ENCODE data around the gene LAMB3.

LAMB3 gene

DNA sequence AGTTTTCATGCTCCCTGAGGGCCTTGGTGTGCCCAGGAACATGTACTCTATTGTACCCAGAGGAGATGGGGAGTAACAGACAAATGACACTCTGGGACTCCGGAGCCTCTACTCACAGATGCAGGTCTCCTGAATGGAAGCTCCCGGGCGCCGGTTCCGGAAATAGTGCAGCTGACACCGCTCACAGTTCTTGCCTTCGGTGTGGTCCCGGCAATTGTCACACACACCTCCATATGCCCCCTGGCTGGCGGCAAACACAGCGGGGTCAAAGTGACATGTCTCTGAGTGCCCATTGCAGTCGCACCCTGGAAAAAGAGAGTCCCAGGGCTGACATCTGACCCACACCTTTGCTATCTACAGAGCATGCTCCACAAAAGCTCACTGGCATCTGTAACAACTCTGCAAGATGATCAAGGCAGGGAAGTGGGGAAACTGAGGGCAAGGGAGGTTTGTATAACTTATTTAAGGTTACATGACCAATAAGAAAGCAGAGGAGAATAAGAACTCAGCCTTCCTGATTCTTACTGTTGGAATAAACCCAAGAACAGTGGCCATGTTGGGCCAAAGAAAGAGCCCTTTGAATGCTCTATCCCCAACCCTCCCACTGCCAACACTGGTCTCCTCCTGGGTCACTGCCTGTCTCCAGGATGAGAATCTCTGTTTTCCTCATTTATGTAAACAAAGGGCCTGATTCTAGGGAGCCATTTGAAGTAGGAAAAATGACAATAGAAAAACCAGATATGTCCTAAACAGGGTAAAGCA lies 22.4 kb downstream of the LAMB3 start:
- Histone ChIP-seq H3K27ac (ENCODE audit: low read depth, low read length) (no peak overlapping the region), H3K4me1 (ENCODE audit: control insufficient read depth, insufficient read depth, low read length) (peaks cover 15% of the 10 kb centered on the region), H3K36me3 (ENCODE audit: control insufficient read depth, insufficient read depth, low read length) (no peaks in the 10 kb centered on the region)

GRCh38 chr1:209628618-209629299 lies 23.5 kb downstream of the LAMB3 start:
- Histone ChIP-seq H3K27ac (ENCODE audit: low read depth, low read length) (no peak overlapping the region), H3K36me3 (ENCODE audit: control insufficient read depth, insufficient read depth, low read length) (no peaks in the 10 kb centered on the region), H3K9ac (ENCODE audit: low read depth, low read length) (no peak overlapping the region), H3K9me3 (ENCODE audit: control insufficient read depth, insufficient read depth, low read length) (no peaks in the 10 kb centered on the region), H3K4me1 (ENCODE audit: control insufficient read depth, insufficient read depth, low read length) (peaks cover 15% of the 10 kb centered on the region), H3K4me3 (ENCODE audit: low read depth, low read length) (no peak overlapping the region), H3K27me3 (ENCODE audit: control insufficient read depth, insufficient read depth, low read length) (no peaks in the 10 kb centered on the region)

More for the DNA sequence above, 22.4 kb downstream of the LAMB3 start:
- H3K4me3 ChIP-seq (ENCODE audit: low read depth, low read length): no peak overlapping the region
- no peak overlapping the region for H3K9ac ChIP-seq (ENCODE audit: low read depth, low read length)
- no peaks in the 10 kb centered on the region for H3K9me3 ChIP-seq (ENCODE audit: control insufficient read depth, insufficient read depth, low read length)
- H3K27me3 ChIP-seq (ENCODE audit: control insufficient read depth, insufficient read depth, low read length): no peaks in the 10 kb centered on the region

DNA sequence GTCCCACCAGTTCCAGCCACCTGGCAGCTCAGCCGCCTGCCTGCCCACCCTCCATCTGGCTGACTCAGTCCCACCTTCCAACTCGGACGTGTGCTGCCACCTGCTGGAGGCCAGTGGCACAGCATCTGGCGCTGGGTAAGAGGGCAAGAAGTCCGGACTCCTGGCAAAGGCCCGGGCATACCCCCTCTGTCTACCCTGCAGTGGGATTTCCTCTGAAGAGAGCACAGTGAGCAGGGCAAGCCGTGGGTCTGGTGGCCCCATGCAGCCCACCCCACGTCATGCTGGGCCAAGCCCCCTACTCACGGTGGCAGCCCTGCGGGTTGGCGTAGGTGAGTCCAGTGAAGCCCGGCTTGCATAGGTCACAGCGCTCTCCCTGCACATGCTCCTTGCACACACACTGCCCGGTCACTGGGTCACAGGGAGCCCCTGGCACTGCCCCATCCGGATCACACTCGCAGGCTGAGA lies 24.5 kb downstream of the LAMB3 start:
- no peaks in the 10 kb centered on the region for H3K27me3 ChIP-seq (ENCODE audit: control insufficient read depth, insufficient read depth, low read length)
- no peak overlapping the region for H3K27ac ChIP-seq (ENCODE audit: low read depth, low read length)
- H3K4me1 ChIP-seq (ENCODE audit: control insufficient read depth, insufficient read depth, low read length): peaks cover 15% of the 10 kb centered on the region
- H3K36me3 ChIP-seq (ENCODE audit: control insufficient read depth, insufficient read depth, low read length): no peaks in the 10 kb centered on the region
- no peak overlapping the region for H3K4me3 ChIP-seq (ENCODE audit: low read depth, low read length)
- H3K9ac ChIP-seq (ENCODE audit: low read depth, low read length): no peak overlapping the region
- H3K9me3 ChIP-seq (ENCODE audit: control insufficient read depth, insufficient read depth, low read length): no peaks in the 10 kb centered on the region

- H3K4me1 ChIP-seq (ENCODE audit: control insufficient read depth, insufficient read depth, low read length): peaks cover 15% of the 10 kb centered on the region
- no peak overlapping the region for H3K27ac ChIP-seq (ENCODE audit: low read depth, low read length)
- H3K4me3 ChIP-seq (ENCODE audit: low read depth, low read length): no peak overlapping the region
- no peak overlapping the region for H3K9ac ChIP-seq (ENCODE audit: low read depth, low read length)
- no peaks in the 10 kb centered on the region for H3K36me3 ChIP-seq (ENCODE audit: control insufficient read depth, insufficient read depth, low read length)
- H3K27me3 ChIP-seq (ENCODE audit: control insufficient read depth, insufficient read depth, low read length): no peaks in the 10 kb centered on the region
- H3K9me3 ChIP-seq (ENCODE audit: control insufficient read depth, insufficient read depth, low read length): no peaks in the 10 kb centered on the region
Observed at GRCh38 chr1:209627027-209627731, 25.0 kb downstream of the LAMB3 start.

- no peak overlapping the region for H3K27ac ChIP-seq (ENCODE audit: low read depth, low read length)
- peaks cover 15% of the 10 kb centered on the region for H3K4me1 ChIP-seq (ENCODE audit: control insufficient read depth, insufficient read depth, low read length)
- no peak overlapping the region for H3K9ac ChIP-seq (ENCODE audit: low read depth, low read length)
- no peaks in the 10 kb centered on the region for H3K9me3 ChIP-seq (ENCODE audit: control insufficient read depth, insufficient read depth, low read length)
- no peaks in the 10 kb centered on the region for H3K27me3 ChIP-seq (ENCODE audit: control insufficient read depth, insufficient read depth, low read length)
- H3K4me3 ChIP-seq (ENCODE audit: low read depth, low read length): no peak overlapping the region
- no peaks in the 10 kb centered on the region for H3K36me3 ChIP-seq (ENCODE audit: control insufficient read depth, insufficient read depth, low read length)
Observed at GRCh38 chr1:209626346-209627026, 25.7 kb downstream of the LAMB3 start.

DNA sequence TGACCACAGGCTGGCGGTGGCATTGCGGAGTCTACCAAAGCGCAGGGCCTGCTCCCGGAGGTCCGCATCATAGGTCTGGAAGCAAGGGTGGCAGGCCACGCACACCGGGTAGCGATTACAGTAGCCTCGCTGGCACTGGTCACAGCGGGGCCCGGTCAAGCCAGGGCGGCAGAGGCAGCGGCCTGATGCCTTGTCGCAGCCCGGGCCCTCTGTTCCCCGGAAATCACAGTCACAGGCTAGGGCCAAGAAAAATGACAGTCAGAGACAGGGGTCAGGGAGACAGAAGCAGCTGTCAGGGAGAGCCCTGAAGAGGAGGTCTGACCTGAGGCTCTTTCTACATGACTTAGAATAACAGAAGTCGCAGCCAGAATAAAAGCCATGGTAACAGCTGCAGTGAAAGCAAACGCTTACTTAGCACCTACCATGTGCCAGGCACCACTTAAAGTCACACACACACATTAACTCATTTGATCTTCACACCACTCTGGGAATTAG lies 26.4 kb downstream of the LAMB3 start:
- Histone ChIP-seq H3K9ac (ENCODE audit: low read depth, low read length) (no peak overlapping the region), H3K27me3 (ENCODE audit: control insufficient read depth, insufficient read depth, low read length) (no peaks in the 10 kb centered on the region), H3K27ac (ENCODE audit: low read depth, low read length) (no peak overlapping the region), H3K36me3 (ENCODE audit: control insufficient read depth, insufficient read depth, low read length) (no peaks in the 10 kb centered on the region), H3K4me3 (ENCODE audit: low read depth, low read length) (no peak overlapping the region), H3K9me3 (ENCODE audit: control insufficient read depth, insufficient read depth, low read length) (no peaks in the 10 kb centered on the region), H3K4me1 (ENCODE audit: control insufficient read depth, insufficient read depth, low read length) (peaks cover 17% of the 10 kb centered on the region)

GRCh38 chr1:209624558-209625549 lies 27.4 kb downstream of the LAMB3 start:
- H3K4me3 ChIP-seq (ENCODE audit: low read depth, low read length): no peak overlapping the region
- no peaks in the 10 kb centered on the region for H3K9me3 ChIP-seq (ENCODE audit: control insufficient read depth, insufficient read depth, low read length)
- no peak overlapping the region for H3K9ac ChIP-seq (ENCODE audit: low read depth, low read length)
- no peak overlapping the region for H3K27ac ChIP-seq (ENCODE audit: low read depth, low read length)
- no peaks in the 10 kb centered on the region for H3K27me3 ChIP-seq (ENCODE audit: control insufficient read depth, insufficient read depth, low read length)
- no peaks in the 10 kb centered on the region for H3K36me3 ChIP-seq (ENCODE audit: control insufficient read depth, insufficient read depth, low read length)
- H3K4me1 ChIP-seq (ENCODE audit: control insufficient read depth, insufficient read depth, low read length): peaks cover 8% of the 10 kb centered on the region

GRCh38 chr1:209622841-209623829 lies 29.1 kb downstream of the LAMB3 start:
- no peaks in the 10 kb centered on the region for H3K36me3 ChIP-seq (ENCODE audit: control insufficient read depth, insufficient read depth, low read length)
- H3K27ac ChIP-seq (ENCODE audit: low read depth, low read length): no peak overlapping the region
- no peak overlapping the region for H3K9ac ChIP-seq (ENCODE audit: low read depth, low read length)
- no peak overlapping the region for H3K4me3 ChIP-seq (ENCODE audit: low read depth, low read length)
- H3K9me3 ChIP-seq (ENCODE audit: control insufficient read depth, insufficient read depth, low read length): no peaks in the 10 kb centered on the region
- H3K4me1 ChIP-seq (ENCODE audit: control insufficient read depth, insufficient read depth, low read length): 0 out of 2 replicates have a peak, but pooled peaks cover 2% of the 10 kb centered on the region
- H3K27me3 ChIP-seq (ENCODE audit: control insufficient read depth, insufficient read depth, low read length): no peaks in the 10 kb centered on the region

All from HUES48 (cell line).